ENCODE data around the gene STON2. TPM values are rescaled to one million over a fixed set of nuclear protein-coding genes. Genes with fewer than 3 reads are reported as not detected.

Gene STON2
- total RNA-seq, 2 donors from 2014 or later, result 6.6 to 16.6 TPM

DNA sequence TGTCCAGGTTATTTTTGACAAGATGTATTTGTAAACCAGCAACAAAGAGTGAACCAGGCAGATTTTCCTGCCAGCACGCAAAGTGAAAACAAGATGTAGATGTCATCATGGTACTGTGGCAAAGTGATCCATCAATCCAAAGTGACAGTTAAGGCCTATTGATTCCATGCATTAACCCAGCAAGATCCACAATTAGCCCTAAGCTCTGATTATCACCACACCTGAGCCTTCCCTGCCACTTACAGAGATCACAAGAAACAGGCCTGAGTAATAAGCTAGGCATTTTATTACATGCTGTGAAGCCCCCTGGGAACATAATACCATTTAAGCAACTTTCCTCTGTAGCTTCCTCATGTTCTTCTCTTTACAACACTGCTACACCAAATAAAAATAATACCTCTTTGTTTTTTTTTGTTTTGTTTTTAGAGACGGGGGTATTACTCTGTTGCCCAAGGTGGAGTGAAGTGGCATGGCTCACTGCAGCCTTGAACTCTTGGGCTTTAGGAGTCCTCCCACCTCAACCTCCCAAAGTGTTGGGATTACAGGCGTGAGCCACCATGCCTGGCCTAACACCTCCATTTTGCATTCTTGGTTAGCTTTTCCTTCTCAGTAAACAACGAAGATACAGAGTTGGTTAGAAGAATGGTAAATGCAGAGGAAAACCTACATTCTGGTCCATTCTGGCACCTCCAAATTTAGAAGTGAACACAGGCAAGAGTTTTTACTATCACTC is 85.5 kb downstream of the STON2 start:
- WGBS, 2 donors, result 74 to 77% methylated on average over 4 of the region's 4 CpGs
- intact Hi-C loops (cut with DNase I), result no loop called here
- ATAC-seq, result no peak

DNA sequence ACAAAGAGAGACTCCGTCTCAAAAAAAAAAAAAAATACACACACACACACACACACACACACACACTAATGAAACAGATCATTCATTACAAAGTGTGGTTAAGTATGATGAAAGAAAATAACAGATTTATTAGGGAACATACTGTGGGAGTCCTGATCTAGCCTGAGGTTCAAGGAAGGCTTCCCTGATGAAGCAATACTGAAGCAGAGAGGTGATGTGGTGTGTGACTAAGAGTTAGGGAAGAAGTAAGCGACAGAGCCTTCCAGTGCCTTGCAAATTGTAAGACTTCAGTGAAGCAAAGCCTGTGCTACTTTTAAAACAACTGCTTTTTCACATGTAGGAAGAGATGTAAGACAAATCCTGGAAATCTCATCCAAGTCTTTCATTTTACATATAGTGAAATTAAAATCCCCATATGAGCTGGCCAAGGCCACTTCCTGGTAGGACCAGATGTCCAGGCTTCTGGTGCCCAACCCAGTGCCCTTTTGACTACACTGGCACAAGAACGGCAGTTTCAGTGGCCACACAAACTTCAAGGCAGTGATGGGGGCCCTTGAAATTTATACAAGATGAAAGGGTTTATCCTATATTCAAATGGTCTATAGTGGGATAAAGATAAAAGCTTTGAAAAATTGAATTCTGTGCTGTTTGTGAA is 86.2 kb downstream of the STON2 start:
- TF ChIP-seq, protein P1, sequence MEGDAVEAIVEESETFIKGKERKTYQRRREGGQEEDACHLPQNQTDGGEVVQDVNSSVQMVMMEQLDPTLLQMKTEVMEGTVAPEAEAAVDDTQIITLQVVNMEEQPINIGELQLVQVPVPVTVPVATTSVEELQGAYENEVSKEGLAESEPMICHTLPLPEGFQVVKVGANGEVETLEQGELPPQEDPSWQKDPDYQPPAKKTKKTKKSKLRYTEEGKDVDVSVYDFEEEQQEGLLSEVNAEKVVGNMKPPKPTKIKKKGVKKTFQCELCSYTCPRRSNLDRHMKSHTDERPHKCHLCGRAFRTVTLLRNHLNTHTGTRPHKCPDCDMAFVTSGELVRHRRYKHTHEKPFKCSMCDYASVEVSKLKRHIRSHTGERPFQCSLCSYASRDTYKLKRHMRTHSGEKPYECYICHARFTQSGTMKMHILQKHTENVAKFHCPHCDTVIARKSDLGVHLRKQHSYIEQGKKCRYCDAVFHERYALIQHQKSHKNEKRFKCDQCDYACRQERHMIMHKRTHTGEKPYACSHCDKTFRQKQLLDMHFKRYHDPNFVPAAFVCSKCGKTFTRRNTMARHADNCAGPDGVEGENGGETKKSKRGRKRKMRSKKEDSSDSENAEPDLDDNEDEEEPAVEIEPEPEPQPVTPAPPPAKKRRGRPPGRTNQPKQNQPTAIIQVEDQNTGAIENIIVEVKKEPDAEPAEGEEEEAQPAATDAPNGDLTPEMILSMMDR (IDR thresholded peaks at IDR 0.05), result no peak
- TF ChIP-seq POLR2A (IDR thresholded peaks at IDR 0.05), result no peak
- H3K36me3 ChIP-seq (replicated peaks in 1 of 2; ENCODE audit: insufficient read depth in 1 of 2, low read depth in 2 of 2), result no peaks in the 10 kb centered on the region
- 77 to 79% methylated on average over 3 of the region's 3 CpGs for WGBS, 2 donors
- no peaks in the 10 kb centered on the region for H3K27me3 ChIP-seq
- H3K9me3 ChIP-seq, result no peaks in the 10 kb centered on the region
- DNase-seq, result no peak
- peaks cover 15% of the 10 kb centered on the region for H3K4me1 ChIP-seq
- intact Hi-C loops (cut with DNase I), result no loop called here
- no peak overlapping the region for H3K27ac ChIP-seq
- no peak overlapping the region for H3K4me3 ChIP-seq
- no peak for ATAC-seq

More for the DNA sequence above, 85.5 kb downstream of the STON2 start:
- H3K4me3 ChIP-seq, result no peak overlapping the region
- TF ChIP-seq POLR2A (IDR thresholded peaks at IDR 0.05), result no peak
- TF ChIP-seq, protein P1 (IDR thresholded peaks at IDR 0.05), result no peak
- H3K27ac ChIP-seq, result no peak overlapping the region
- H3K36me3 ChIP-seq (replicated peaks in 1 of 2; ENCODE audit: insufficient read depth in 1 of 2, low read depth in 2 of 2), result no peaks in the 10 kb centered on the region
- H3K4me1 ChIP-seq, result peaks cover 15% of the 10 kb centered on the region
- no peak for DNase-seq
- H3K9me3 ChIP-seq, result no peaks in the 10 kb centered on the region
- H3K27me3 ChIP-seq, result no peaks in the 10 kb centered on the region

DNA sequence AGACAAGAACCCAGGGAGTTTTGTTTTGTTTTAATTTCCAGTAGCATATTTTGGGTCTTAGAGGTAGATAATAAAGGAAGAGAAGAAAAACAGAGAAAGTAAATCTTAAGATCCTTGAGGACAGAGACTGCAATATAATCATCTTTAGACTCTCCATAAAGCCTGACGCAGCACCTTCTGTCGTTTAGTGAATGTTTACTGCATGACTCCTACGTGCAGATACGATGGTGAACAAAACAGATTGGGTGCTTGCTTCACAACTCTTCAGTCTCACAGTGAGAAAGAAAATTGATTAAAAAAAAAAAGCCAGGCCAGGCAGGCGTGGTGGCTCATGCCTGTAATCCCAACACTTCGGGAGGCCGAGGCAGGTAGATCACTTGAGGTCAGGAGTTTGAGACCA is 86.9 kb downstream of the STON2 start:
- Histone ChIP-seq H3K4me1 (peaks cover 15% of the 10 kb centered on the region), H3K27me3 (no peaks in the 10 kb centered on the region), H3K27ac (no peak overlapping the region), H3K4me3 (no peak overlapping the region), H3K36me3 (replicated peaks in 1 of 2; ENCODE audit: insufficient read depth in 1 of 2, low read depth in 2 of 2) (no peaks in the 10 kb centered on the region), H3K9me3 (no peaks in the 10 kb centered on the region)
- ATAC-seq, result no peak
- TF ChIP-seq POLR2A (IDR thresholded peaks at IDR 0.05), result no peak
- TF ChIP-seq, protein P1 (IDR thresholded peaks at IDR 0.05), result no peak
- no peak for DNase-seq
- intact Hi-C loops (cut with DNase I), result no loop called here
- 78 to 81% methylated on average over 7 of the region's 7 CpGs for WGBS, 2 donors

DNA sequence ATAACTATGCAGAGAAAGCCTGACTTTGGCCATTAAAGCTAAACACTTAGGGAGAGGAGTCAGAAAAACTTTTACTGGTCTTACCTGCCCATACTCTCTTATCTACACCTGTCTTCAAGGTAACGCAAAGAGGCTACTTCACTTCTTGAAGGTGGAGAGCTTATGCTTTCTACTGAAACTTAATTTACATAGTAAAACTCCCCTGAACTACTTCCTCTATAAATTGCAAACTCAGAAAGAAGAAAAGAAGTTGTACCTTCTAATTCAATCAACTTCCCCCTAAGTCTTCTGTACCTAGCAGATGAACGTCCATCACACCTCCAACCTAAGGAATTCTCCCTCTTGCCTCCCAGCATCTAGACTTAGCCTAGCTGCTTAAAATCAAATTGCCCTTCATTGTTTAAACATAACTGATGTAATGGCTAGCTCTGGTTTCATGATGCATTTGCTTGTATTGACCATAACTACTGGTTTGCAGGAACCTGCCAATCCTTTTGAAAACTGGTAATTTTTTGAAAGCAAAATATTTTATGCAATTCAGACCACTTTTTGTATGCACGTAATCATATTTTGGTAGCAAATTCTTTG is 87.7 kb downstream of the STON2 start:
- H3K27me3 ChIP-seq, result no peaks in the 10 kb centered on the region
- TF ChIP-seq, protein P1 (IDR thresholded peaks at IDR 0.05), result no peak
- no peak for TF ChIP-seq POLR2A (IDR thresholded peaks at IDR 0.05)
- no peaks in the 10 kb centered on the region for H3K36me3 ChIP-seq (replicated peaks in 1 of 2; ENCODE audit: insufficient read depth in 1 of 2, low read depth in 2 of 2)
- ATAC-seq, result no peak
- WGBS, 2 donors, result 57 to 63% methylated on average over 3 of the region's 3 CpGs
- no peak overlapping the region for H3K4me3 ChIP-seq
- no peak for DNase-seq
- intact Hi-C loops (cut with DNase I), result no loop called here
- H3K27ac ChIP-seq, result no peak overlapping the region
- peaks cover 15% of the 10 kb centered on the region for H3K4me1 ChIP-seq
- H3K9me3 ChIP-seq, result no peaks in the 10 kb centered on the region

All from body of pancreas (tissue), 4 donors.